C4-2B (cell line): ENCODE measurements around the gene CRYBB1.

ENCODE experiments used
- ZFX ChIP-seq: fragments of 450-650 bp; IDR thresholded peaks from 2 replicates; pipeline ENCODE4 v1.6.1; 2017
- TF ChIP-seq, protein P1 (sequence below): fragments of 450-650 bp; conservative IDR thresholded peaks from 2 replicates; pipeline ENCODE4 v1.5.1; 2017; ENCODE audit warnings: mild to moderate bottlenecking

- TF ChIP-seq, protein P1, sequence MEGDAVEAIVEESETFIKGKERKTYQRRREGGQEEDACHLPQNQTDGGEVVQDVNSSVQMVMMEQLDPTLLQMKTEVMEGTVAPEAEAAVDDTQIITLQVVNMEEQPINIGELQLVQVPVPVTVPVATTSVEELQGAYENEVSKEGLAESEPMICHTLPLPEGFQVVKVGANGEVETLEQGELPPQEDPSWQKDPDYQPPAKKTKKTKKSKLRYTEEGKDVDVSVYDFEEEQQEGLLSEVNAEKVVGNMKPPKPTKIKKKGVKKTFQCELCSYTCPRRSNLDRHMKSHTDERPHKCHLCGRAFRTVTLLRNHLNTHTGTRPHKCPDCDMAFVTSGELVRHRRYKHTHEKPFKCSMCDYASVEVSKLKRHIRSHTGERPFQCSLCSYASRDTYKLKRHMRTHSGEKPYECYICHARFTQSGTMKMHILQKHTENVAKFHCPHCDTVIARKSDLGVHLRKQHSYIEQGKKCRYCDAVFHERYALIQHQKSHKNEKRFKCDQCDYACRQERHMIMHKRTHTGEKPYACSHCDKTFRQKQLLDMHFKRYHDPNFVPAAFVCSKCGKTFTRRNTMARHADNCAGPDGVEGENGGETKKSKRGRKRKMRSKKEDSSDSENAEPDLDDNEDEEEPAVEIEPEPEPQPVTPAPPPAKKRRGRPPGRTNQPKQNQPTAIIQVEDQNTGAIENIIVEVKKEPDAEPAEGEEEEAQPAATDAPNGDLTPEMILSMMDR = no peak
- TF ChIP-seq ZFX = no peak
Observed at GRCh38 chr22:26643418-26644100, 25.7 kb upstream of the CRYBB1 start.
